ENCODE data around the gene AVPI1.
"Not testable (repeated sequence)": the region's sequence is repeated elsewhere in the genome, so short reads cannot be mapped to it uniquely, and the experiment has no call there.

AVPI1 gene

GRCh38 chr10:97701438-97702069 is 14.5 kb upstream of the AVPI1 start:
- Mint-ChIP-seq H3K4me1 (no peaks in the 10 kb centered on the region), H3K27ac (no peak overlapping the region), H3K36me3 (no peaks in the 10 kb centered on the region), H3K9me3 (no peaks in the 10 kb centered on the region), H3K4me3 (no peak overlapping the region), H3K27me3 (peaks cover 9% of the 10 kb centered on the region)
- peak; percentile 66 for ATAC-seq

- not testable (repeated sequence) for H3K9me3 Mint-ChIP-seq, H3K4me1 Mint-ChIP-seq, H3K36me3 Mint-ChIP-seq, H3K4me3 Mint-ChIP-seq, H3K27me3 Mint-ChIP-seq, ATAC-seq, H3K27ac Mint-ChIP-seq
Observed at GRCh38 chr10:97698072-97698655, 11.1 kb upstream of the AVPI1 start.

DNA sequence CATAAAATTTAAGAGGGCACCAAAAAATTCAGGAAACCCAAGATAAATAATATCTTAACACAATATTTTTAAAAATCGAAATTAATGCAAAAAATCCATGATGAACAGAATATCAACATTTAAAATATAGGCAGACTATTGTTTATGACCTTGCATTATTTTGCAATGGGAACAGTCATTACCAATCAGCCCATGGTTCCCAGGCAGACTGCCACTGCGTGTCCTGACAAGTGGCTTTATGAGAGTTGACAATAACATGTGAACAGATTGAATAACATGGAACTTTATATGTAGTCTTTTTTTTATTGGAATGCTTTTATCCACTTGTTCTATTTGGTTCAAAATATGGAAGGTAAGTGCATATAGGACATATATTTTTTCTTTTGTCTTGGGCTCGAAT is 3.1 kb upstream of the AVPI1 start:
- peaks cover 14% of the 10 kb centered on the region for H3K4me1 Mint-ChIP-seq
- H3K4me3 Mint-ChIP-seq = no peak overlapping the region
- no peak overlapping the region for H3K27ac Mint-ChIP-seq
- H3K36me3 Mint-ChIP-seq = no peaks in the 10 kb centered on the region
- no peak for ATAC-seq
- H3K27me3 Mint-ChIP-seq = no peaks in the 10 kb centered on the region
- H3K9me3 Mint-ChIP-seq = no peaks in the 10 kb centered on the region

DNA sequence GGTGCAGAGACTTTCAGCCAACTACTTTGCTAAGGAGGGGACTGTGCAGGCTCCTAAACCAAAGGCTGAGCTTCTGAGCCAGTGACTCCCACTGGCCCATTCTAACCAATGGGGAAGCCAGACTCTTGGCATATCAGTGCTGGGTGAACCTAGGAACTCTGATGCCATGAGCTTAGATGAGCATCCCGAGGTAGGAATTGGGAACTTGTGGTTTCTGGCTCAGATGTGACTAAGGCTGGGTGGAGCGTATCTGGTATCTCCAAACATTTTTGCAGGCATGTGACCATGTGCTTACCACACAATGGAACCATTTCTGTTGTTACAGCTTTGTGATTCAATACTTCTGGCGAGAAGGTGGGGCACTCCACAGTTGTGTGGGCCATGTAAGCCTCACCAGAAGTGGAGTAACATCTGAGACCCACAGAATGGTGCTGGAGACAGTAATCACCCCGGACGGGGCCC is 2.5 kb upstream of the AVPI1 start:
- H3K27me3 Mint-ChIP-seq = no peaks in the 10 kb centered on the region
- no peaks in the 10 kb centered on the region for H3K36me3 Mint-ChIP-seq
- H3K9me3 Mint-ChIP-seq = no peaks in the 10 kb centered on the region
- no peak for ATAC-seq
- H3K4me3 Mint-ChIP-seq = no peak overlapping the region
- H3K4me1 Mint-ChIP-seq = peaks cover 14% of the 10 kb centered on the region
- no peak overlapping the region for H3K27ac Mint-ChIP-seq

- no peaks in the 10 kb centered on the region for H3K27me3 Mint-ChIP-seq
- no peaks in the 10 kb centered on the region for H3K36me3 Mint-ChIP-seq
- ATAC-seq = no peak
- peak overlapping the region; percentile 58 for H3K27ac Mint-ChIP-seq
- H3K9me3 Mint-ChIP-seq = no peaks in the 10 kb centered on the region
- H3K4me3 Mint-ChIP-seq = peak overlapping the region; percentile 88
- H3K4me1 Mint-ChIP-seq = peaks cover 14% of the 10 kb centered on the region
Observed at GRCh38 chr10:97687785-97688781, 1.0 kb upstream of the AVPI1 start.

- H3K4me1 Mint-ChIP-seq = peaks cover 14% of the 10 kb centered on the region
- H3K9me3 Mint-ChIP-seq = no peaks in the 10 kb centered on the region
- H3K36me3 Mint-ChIP-seq = no peaks in the 10 kb centered on the region
- peak overlapping the region; percentile 58 for H3K27ac Mint-ChIP-seq
- no peaks in the 10 kb centered on the region for H3K27me3 Mint-ChIP-seq
- peak; percentile 40 for ATAC-seq
- H3K4me3 Mint-ChIP-seq = peak overlapping the region; percentile 88
Observed at GRCh38 chr10:97686301-97686961, 610 bp downstream of the AVPI1 start.

GRCh38 chr10:97685395-97685958 is 1.6 kb downstream of the AVPI1 start:
- Mint-ChIP-seq H3K36me3 (no peaks in the 10 kb centered on the region), H3K4me3 (no peak overlapping the region), H3K27ac (no peak overlapping the region), H3K9me3 (no peaks in the 10 kb centered on the region), H3K27me3 (no peaks in the 10 kb centered on the region), H3K4me1 (peaks cover 14% of the 10 kb centered on the region)
- no peak for ATAC-seq

- H3K9me3 Mint-ChIP-seq = no peaks in the 10 kb centered on the region
- peaks cover 14% of the 10 kb centered on the region for H3K4me1 Mint-ChIP-seq
- no peaks in the 10 kb centered on the region for H3K27me3 Mint-ChIP-seq
- H3K4me3 Mint-ChIP-seq = no peak overlapping the region
- no peak overlapping the region for H3K27ac Mint-ChIP-seq
- no peak for ATAC-seq
- no peaks in the 10 kb centered on the region for H3K36me3 Mint-ChIP-seq
Observed at GRCh38 chr10:97684866-97685394, 2.1 kb downstream of the AVPI1 start.

DNA sequence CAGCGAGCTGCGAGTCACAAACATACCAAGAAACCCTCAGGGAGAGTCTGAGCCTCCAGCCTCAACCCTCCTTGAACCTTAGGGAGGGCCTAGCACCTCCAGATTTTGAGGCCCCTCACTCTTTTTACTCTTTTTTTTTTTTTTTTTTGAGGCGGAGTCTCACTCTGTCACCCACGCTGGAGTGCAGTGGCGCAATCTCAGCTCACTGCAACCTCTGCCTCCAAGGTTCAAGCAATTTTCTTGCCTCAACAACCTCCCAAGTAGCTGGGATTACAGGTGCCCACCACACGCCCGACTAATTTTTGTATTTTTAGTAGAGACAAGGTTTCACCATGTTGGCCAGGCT is 2.7 kb downstream of the AVPI1 start:
- H3K9me3 Mint-ChIP-seq, H3K27ac Mint-ChIP-seq, ATAC-seq, H3K27me3 Mint-ChIP-seq, H3K36me3 Mint-ChIP-seq, H3K4me3 Mint-ChIP-seq: not testable (repeated sequence)
- peaks cover 14% of the 10 kb centered on the region for H3K4me1 Mint-ChIP-seq

DNA sequence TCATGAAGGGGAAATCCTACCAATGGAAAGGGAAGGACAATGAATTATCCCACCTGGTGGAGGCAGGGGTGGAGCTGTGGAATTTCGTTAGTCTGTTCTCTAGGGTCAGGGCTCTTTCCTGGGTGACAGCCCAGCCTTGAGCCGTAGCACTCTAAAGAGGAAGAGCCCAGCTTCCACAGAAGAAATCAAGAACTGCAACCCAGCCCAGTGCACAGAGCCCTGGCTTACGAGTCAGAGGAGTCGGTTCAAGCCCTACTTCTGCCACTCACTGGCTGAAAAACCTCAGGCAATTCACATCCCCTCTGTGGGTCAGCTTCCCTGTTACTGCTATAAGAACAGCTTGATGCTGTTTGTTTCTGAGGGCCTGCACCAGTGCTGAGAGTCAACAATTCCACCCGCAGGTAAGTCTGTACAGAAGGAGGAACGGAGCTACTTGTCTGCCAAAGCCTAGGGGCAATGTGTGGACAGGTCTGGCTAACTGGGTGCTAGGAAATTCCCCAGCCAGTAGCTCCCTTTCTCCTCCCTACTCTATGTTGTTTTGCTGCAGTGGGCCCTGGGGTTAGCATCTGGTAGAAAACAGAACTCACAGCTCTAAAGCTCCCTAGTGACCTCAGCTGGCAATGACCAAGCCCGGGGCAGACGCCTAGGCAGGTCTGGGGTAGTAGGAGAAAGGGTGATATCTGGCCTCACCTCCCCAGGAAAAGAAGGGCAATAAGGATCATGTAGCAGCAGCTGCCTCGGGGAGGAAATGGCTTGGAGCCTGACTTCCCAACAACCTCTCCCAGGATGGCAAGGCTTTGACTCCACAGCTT is 3.3 kb downstream of the AVPI1 start:
- no peaks in the 10 kb centered on the region for H3K36me3 Mint-ChIP-seq
- H3K9me3 Mint-ChIP-seq = no peaks in the 10 kb centered on the region
- no peak overlapping the region for H3K4me3 Mint-ChIP-seq
- no peak overlapping the region for H3K27ac Mint-ChIP-seq
- ATAC-seq = no peak
- H3K27me3 Mint-ChIP-seq = no peaks in the 10 kb centered on the region
- H3K4me1 Mint-ChIP-seq = peaks cover 14% of the 10 kb centered on the region

DNA sequence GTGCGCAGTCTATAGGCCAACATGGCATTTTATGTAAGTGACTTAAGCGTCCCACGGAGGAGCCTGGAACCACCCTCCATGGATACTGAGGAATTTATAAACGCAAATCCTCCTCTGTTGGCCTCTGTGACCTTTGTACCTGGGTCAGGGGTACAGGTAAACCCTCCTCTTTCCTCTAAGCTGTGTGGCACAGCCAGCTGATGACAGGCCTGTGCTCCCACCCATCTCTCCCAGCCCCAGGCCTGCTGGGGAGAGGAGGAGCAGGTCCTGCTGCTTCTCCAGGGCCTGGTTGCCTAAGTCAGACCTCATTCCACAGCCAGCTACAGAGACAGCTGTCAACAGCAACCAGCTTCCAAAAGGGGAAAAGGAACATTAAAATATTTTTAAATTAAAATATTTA is 5.0 kb downstream of the AVPI1 start:
- Mint-ChIP-seq H3K4me3 (no peak overlapping the region), H3K27ac (no peak overlapping the region)

DNA sequence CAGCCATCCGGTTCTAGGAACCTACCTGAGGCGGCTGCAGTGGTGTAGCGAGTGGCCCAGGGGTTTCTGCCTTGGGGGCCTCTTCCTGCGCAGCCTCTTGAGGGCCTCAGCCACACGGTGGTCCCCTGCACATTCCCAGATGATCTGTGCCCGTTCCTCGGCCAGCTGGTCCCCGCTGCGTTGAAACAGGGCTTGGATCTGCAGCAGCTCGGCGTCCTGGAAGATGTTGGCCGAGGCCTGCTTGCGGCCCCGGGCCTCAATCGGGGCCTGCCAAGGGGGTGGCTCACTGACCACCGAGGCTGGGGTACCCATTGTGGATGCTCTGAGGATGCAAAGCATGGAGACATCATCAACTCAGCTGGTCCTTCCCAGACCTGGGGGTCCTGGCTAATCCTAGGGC is 7.4 kb downstream of the AVPI1 start:
- Mint-ChIP-seq H3K9me3 (no peaks in the 10 kb centered on the region), H3K36me3 (peaks cover 5% of the 10 kb centered on the region), H3K4me1 (peaks cover 12% of the 10 kb centered on the region), H3K27ac (no peak overlapping the region), H3K27me3 (no peaks in the 10 kb centered on the region), H3K4me3 (no peak overlapping the region)
- ATAC-seq = no peak

More for the DNA sequence above, 5.0 kb downstream of the AVPI1 start:
- peaks cover 14% of the 10 kb centered on the region for H3K4me1 Mint-ChIP-seq
- ATAC-seq = no peak
- no peaks in the 10 kb centered on the region for H3K27me3 Mint-ChIP-seq
- no peaks in the 10 kb centered on the region for H3K36me3 Mint-ChIP-seq
- no peaks in the 10 kb centered on the region for H3K9me3 Mint-ChIP-seq

GRCh38 chr10:97676770-97677581 is 10.1 kb downstream of the AVPI1 start:
- H3K4me1 Mint-ChIP-seq = peaks cover 12% of the 10 kb centered on the region
- no peak overlapping the region for H3K4me3 Mint-ChIP-seq
- H3K36me3 Mint-ChIP-seq = peaks cover 19% of the 10 kb centered on the region
- H3K27me3 Mint-ChIP-seq = no peaks in the 10 kb centered on the region
- H3K9me3 Mint-ChIP-seq = no peaks in the 10 kb centered on the region
- ATAC-seq = peak; percentile 80
- H3K27ac Mint-ChIP-seq = peak overlapping the region; percentile 43

Measured in stimulated activated memory B cell treated with anti-CD40 and anti-IgM and Interleukin-4, amounts not matched to agents 10 μg/mL and 1 μg/mL and 100 μg/mL, for 72 hours (primary cell).